Glutamatergic neuron (in vitro differentiated cells): ENCODE measurements around the gene TOX2. TPM values are rescaled to one million over a fixed set of nuclear protein-coding genes. Genes with fewer than 3 reads are reported as not detected.

ENCODE experiments used
- DNase-seq: peaks from one replicate; pipeline ENCODE4 v3.0.0; 2022
- H3K27ac Mint-ChIP-seq: one replicate; pipeline ENCODE4 v1.8.0; 2020; ENCODE audit warnings: mild to moderate bottlenecking, mixed read lengths, inconsistent platforms; ENCODE audit not compliant: unreplicated experiment
- H3K27me3 Mint-ChIP-seq: one replicate; pipeline ENCODE4 v1.8.0; 2020; ENCODE audit warnings: mild to moderate bottlenecking, moderate library complexity, mixed read lengths, inconsistent platforms; ENCODE audit not compliant: unreplicated experiment
- H3K36me3 Mint-ChIP-seq: one replicate; pipeline ENCODE4 v1.8.0; 2020; ENCODE audit warnings: mild to moderate bottlenecking, mixed read lengths, inconsistent platforms; ENCODE audit not compliant: unreplicated experiment
- H3K4me1 Mint-ChIP-seq: one replicate; pipeline ENCODE4 v1.8.0; 2020; ENCODE audit warnings: mild to moderate bottlenecking, low read depth, mixed read lengths, inconsistent platforms; ENCODE audit not compliant: unreplicated experiment
- H3K4me3 Mint-ChIP-seq: one replicate; pipeline ENCODE4 v1.8.0; 2020; ENCODE audit warnings: mild to moderate bottlenecking, mixed read lengths, inconsistent platforms; ENCODE audit not compliant: unreplicated experiment
- H3K9me3 Mint-ChIP-seq: one replicate; pipeline ENCODE4 v1.8.0; 2020; ENCODE audit warnings: mild to moderate bottlenecking, moderate library complexity, mixed read lengths, inconsistent platforms; ENCODE audit not compliant: unreplicated experiment
- CTCF ChIP-seq: fragments of 200-600 bp; sonication (generic); IDR thresholded peaks from one replicate; pipeline ENCODE4 v1.5.0; 2021; ENCODE audit not compliant: partially characterized antibody, unreplicated experiment
- total RNA-seq: library from RNA; stranded (reverse); fragmentation: NEBNext Ultra II Directional; extraction: Animal tissue kit (Norgen Biotek cat#: 25700); gene quantifications from one replicate; pipeline ENCODE4 v1.2.1, GENCODE V29; 2021; ENCODE audit not compliant: unreplicated experiment

Gene TOX2
- total RNA-seq, 1 donor from 2014 or later, result 11.0 TPM

DNA sequence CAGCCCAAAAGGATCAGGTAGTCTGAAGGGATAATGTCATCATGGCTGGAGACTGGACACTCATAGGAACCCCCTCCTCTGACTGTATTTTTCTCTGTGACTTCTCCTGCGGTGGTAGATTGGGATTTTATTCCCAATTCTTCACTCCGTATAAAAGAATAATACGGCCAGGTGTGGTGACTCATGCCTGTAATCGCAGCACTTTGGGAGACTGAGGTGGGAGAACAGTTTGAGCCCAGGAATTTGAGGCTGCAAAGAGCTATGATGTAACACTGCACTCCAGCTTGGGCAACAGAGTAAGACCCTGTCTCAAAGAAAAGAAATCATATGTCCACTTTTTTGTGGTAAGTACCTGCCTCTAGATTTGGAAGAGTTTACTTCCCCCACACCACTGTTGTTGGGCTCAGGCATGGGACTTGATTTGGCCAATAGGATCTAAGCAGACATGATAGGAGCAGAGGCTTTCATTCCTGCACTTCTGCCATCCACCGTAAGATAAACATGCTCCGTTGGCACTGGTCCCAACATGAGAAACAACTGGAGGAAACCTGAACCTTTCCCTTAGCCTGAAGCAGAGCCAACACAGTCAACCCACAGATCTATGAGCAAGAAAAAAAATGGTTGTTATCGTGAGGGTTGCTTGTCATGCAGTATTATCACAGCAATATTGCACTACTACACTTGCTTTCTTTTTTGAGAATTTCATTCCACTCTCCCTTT, 190.3 kb downstream of the TOX2 start:
- H3K4me3 Mint-ChIP-seq, result no peak overlapping the region
- peaks cover 9% of the 10 kb centered on the region for H3K36me3 Mint-ChIP-seq
- DNase-seq, result no peak
- no peak overlapping the region for H3K27ac Mint-ChIP-seq
- no peaks in the 10 kb centered on the region for H3K9me3 Mint-ChIP-seq
- H3K27me3 Mint-ChIP-seq, result no peaks in the 10 kb centered on the region
- H3K4me1 Mint-ChIP-seq, result no peaks in the 10 kb centered on the region
- no peak for TF ChIP-seq CTCF

GRCh38 chr20:44106615-44107014, 192.0 kb downstream of the TOX2 start:
- Mint-ChIP-seq H3K4me1 (no peaks in the 10 kb centered on the region), H3K4me3 (no peak overlapping the region), H3K36me3 (peaks cover 9% of the 10 kb centered on the region), H3K27ac (no peak overlapping the region), H3K27me3 (no peaks in the 10 kb centered on the region), H3K9me3 (no peaks in the 10 kb centered on the region)
- TF ChIP-seq CTCF, result no peak
- no peak for DNase-seq

DNA sequence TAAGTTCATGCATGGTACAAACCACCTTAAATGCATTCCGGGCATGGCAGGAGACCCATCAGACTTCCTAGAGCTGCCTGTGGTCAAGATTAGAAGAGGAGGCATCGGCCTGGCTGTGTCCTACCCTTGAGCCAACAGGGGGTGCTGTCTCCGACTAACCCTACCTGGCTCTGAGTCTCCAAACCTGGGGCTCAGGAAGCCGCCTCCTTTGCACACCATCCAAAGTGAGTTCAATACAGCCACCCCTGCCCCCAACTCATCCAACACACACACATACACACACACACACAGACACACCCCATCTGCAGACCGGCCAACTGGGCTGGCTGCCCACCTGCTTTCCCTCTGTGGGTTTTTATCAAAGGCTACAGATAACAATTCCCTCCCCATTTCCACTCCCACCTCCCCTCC, 195.3 kb downstream of the TOX2 start:
- Mint-ChIP-seq H3K27ac (no peak overlapping the region), H3K9me3 (no peaks in the 10 kb centered on the region), H3K27me3 (peaks cover 1% of the 10 kb centered on the region), H3K4me3 (no peak overlapping the region), H3K4me1 (no peaks in the 10 kb centered on the region), H3K36me3 (peaks cover 9% of the 10 kb centered on the region)
- DNase-seq, result no peak
- TF ChIP-seq CTCF, result no peak

GRCh38 chr20:44110816-44111568, 196.3 kb downstream of the TOX2 start:
- no peak for DNase-seq
- H3K9me3 Mint-ChIP-seq, result no peaks in the 10 kb centered on the region
- H3K36me3 Mint-ChIP-seq, result peaks cover 9% of the 10 kb centered on the region
- no peak overlapping the region for H3K4me3 Mint-ChIP-seq
- no peak overlapping the region for H3K27ac Mint-ChIP-seq
- peaks cover 1% of the 10 kb centered on the region for H3K27me3 Mint-ChIP-seq
- no peaks in the 10 kb centered on the region for H3K4me1 Mint-ChIP-seq
- TF ChIP-seq CTCF, result no peak
